Dermis blood vessel endothelial cell (primary cell): ENCODE measurements around the gene NEMP2. TPM values are rescaled to one million over a fixed set of nuclear protein-coding genes. Genes with fewer than 3 reads are reported as not detected.
A peak's percentile ranks its signal among the peaks of the same experiment; 100 is the strongest.
"Not testable (repeated sequence)": the region's sequence is repeated elsewhere in the genome, so short reads cannot be mapped to it uniquely, and the experiment has no call there.

Source experiments
- DNase-seq: peaks from one replicate; pipeline ENCODE4 v3.0.0; 2010
- total RNA-seq: library from RNA; depleted of rRNA; stranded (reverse); fragments of >200 nt; gene quantifications from 2 replicates; pipeline ENCODE4 v1.2.3, GENCODE V29; 2014

The NEMP2 gene
- total RNA-seq, 1 donor from 2014 or later = 4.1 TPM

GRCh38 chr2:190524928-190525327 is 9.6 kb downstream of the NEMP2 start:
- no peak for DNase-seq

GRCh38 chr2:190519975-190520767 is 14.4 kb downstream of the NEMP2 start:
- DNase-seq = no peak

- DNase-seq = no peak
These were observed 17.1 kb downstream of the NEMP2 start for GRCh38 chr2:190517468-190517867.

- DNase-seq = no peak
These were observed 18.8 kb downstream of the NEMP2 start for GRCh38 chr2:190515687-190516086.

- DNase-seq = no peak
These were observed 19.8 kb downstream of the NEMP2 start for GRCh38 chr2:190514676-190515075.

- no peak for DNase-seq
These were observed 20.6 kb downstream of the NEMP2 start for GRCh38 chr2:190513877-190514276.

- DNase-seq = no peak
These were observed 21.9 kb downstream of the NEMP2 start for GRCh38 chr2:190512539-190513095.

- peak; percentile 74 for DNase-seq
These were observed 23.4 kb downstream of the NEMP2 start for GRCh38 chr2:190511104-190511503.

- not testable (repeated sequence) for DNase-seq
These were observed 24.6 kb downstream of the NEMP2 start for GRCh38 chr2:190509895-190510294.

GRCh38 chr2:190507135-190507534 is 27.4 kb downstream of the NEMP2 start:
- peak; percentile 34 for DNase-seq

- no peak for DNase-seq
These were observed 27.9 kb downstream of the NEMP2 start for GRCh38 chr2:190506666-190507065.

- DNase-seq = no peak
These were observed 28.8 kb downstream of the NEMP2 start for GRCh38 chr2:190505696-190506095.

GRCh38 chr2:190504912-190505311 is 29.6 kb downstream of the NEMP2 start:
- no peak for DNase-seq

GRCh38 chr2:190503088-190503487 is 31.4 kb downstream of the NEMP2 start:
- DNase-seq = no peak

GRCh38 chr2:190501702-190502407 is 32.7 kb downstream of the NEMP2 start:
- no peak for DNase-seq

GRCh38 chr2:190501231-190501630 is 33.3 kb downstream of the NEMP2 start:
- DNase-seq = peak; percentile 53

GRCh38 chr2:190500054-190500502 is 34.4 kb downstream of the NEMP2 start:
- DNase-seq = peak; percentile 35

- no peak for DNase-seq
These were observed 35.2 kb downstream of the NEMP2 start for GRCh38 chr2:190499273-190499672.

GRCh38 chr2:190497428-190497827 is 37.1 kb downstream of the NEMP2 start:
- DNase-seq = no peak

- not testable (repeated sequence) for DNase-seq
These were observed 39.8 kb downstream of the NEMP2 start for GRCh38 chr2:190494600-190495227.

GRCh38 chr2:190493095-190493494 is 41.4 kb downstream of the NEMP2 start:
- no peak for DNase-seq

GRCh38 chr2:190490502-190490901 is 44.0 kb downstream of the NEMP2 start:
- no peak for DNase-seq

- DNase-seq = no peak
These were observed 45.0 kb downstream of the NEMP2 start for GRCh38 chr2:190489475-190489874.
